Brain pericyte (primary cell): ENCODE data around the gene RPA1.

ENCODE experiments used
- DNase-seq: peaks from one replicate; pipeline ENCODE4 v3.0.0-alpha.2; 2012; ENCODE audit warnings: low read depth, low spot score

The RPA1 gene

DNA sequence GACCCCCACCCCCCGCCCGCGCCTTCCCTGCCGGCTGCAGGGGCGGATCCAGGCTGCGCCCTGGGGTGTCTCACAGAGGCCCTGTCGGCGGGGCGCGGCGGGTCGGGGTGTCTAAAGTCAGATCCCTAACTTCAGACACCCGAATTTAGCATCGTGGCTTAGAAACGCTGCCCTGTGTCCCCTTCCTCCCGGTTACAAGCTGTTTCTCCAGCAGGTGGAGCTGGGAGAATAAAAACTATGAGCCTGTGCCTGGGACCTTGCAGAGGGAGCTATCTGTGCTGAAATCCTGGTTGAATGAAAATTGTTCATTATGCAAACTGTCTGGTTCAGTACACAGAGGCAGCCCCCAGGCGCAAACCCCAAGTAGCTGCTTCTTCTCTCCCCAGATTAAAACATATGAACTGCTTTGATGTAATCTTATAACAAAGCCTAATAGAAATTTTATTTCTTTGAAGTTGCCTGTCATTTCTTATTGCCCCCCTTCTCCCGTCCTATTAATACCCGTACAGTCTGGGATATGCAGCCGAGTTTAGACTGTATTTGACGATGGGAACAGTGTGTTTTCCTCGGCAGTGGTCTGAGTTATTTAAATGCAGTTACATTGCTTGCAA, 79.0 kb downstream of the RPA1 start:
- DNase-seq = peak; percentile 27

DNA sequence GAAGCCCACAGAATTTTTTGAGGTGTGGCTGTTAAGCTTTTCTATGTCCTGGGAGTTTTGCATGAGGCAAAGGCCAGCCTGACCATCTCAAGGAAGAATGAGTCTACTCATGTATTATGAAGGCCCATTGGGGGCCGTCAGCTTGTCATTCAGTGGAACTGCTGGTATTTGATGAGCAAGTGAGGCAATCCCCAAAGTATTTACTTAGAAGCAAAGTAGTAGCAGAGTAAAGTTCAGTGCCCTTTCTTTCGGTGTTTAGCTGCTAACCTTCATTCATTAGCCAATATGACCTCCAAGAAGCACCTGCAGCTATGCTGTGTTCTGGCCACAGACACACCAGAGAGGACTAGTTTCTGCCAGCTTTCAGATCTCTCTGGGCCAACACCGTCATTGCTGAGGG, 80.2 kb downstream of the RPA1 start:
- DNase-seq = no peak

DNA sequence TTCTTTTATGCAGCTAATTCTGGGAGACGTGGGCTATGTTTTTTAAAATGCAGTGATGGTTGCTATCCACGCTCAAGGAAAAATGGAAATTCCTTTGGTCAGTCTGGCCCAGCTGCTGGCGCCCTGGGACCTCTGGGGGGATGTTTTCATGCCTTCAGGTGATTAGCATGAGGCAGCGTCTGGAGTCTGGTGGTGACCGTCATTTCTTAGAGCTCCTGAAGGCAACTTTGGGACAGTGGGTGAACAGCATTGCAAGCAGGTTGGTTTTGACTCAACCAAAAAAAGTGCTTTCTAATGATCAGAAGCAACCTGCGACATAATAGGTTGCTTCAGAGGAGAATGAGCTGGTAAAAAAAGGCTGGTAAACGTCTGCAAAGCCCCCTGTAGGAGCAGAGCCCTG, 82.3 kb downstream of the RPA1 start:
- no peak for DNase-seq

DNA sequence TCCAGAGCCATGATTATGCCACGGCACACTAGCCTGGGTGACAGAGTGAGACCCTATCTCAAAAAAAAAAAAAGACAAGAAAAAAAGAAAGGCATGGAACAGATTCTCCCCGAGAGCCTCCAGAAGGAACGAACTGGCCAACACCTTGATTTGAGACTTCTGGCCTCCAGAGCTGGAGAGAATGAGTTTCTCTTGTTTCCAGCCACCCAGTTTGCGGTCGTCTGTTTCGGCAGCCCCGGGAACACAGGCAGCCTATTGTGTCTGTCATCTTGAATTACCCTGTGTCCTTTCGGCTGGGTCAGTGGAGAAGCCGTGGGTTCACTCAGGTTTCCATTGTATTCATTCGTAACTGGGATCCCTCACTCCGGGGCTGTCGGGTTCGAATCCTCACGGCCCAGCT, 83.9 kb downstream of the RPA1 start:
- DNase-seq = no peak

DNA sequence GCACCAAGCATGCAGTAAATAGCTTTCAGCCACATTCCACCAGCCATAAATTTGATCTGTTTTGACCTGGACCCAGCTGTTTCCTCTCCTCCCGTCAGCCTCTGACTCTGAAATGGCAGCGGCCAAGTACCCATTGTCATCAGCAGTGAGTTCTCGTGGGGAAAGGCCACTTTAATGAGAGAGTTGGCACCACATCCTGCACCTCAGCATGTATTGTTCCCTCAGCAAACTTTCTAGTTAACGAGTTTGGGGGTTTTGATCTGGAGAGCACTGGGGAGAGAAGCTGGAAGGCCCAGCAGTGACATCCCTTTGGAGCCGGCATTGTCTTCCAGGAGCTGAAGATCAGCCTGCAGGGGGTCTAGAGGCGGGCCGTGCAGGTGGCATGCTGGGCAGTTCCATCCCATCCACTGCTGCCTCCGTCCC, 84.9 kb downstream of the RPA1 start:
- no peak for DNase-seq

DNA sequence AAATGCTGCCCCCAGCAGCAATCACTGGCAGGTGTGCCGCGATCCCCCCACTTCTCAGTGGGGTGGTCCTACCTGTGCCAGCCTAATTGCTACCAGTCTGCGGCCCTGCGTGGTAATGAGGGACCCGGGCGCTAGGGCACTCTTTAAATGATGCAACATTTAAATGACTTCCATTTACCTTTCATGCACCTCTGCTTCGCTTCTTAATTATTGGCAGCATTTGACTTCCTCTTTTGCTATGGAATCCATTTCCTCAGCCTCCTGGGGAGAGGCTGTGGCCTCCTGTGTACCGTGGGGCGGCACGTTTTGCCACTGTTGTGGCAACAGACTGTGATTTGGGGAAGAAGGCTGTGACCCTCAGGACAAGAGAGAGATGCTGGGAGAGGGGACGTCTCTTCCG, 86.1 kb downstream of the RPA1 start:
- no peak for DNase-seq

DNA sequence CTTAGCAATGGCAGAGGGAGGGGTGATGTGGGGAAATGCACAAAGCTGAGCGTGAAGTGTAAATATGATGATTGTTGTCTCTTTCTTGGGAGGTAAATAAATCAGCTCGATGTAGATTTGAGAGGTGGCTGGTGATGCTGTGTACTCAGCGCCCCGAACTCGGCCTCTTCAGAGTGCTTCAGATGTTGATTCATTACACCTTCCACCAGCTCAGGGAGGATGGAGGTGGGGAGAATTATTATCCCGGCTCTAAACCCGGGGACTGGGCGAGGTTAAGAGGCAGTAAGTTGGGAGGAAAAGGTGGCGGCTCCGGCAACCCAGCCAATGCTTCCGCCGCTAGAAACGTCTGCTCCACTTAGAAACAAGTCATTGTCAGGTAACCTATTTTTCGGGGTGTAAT, 86.5 kb downstream of the RPA1 start:
- no peak for DNase-seq

DNA sequence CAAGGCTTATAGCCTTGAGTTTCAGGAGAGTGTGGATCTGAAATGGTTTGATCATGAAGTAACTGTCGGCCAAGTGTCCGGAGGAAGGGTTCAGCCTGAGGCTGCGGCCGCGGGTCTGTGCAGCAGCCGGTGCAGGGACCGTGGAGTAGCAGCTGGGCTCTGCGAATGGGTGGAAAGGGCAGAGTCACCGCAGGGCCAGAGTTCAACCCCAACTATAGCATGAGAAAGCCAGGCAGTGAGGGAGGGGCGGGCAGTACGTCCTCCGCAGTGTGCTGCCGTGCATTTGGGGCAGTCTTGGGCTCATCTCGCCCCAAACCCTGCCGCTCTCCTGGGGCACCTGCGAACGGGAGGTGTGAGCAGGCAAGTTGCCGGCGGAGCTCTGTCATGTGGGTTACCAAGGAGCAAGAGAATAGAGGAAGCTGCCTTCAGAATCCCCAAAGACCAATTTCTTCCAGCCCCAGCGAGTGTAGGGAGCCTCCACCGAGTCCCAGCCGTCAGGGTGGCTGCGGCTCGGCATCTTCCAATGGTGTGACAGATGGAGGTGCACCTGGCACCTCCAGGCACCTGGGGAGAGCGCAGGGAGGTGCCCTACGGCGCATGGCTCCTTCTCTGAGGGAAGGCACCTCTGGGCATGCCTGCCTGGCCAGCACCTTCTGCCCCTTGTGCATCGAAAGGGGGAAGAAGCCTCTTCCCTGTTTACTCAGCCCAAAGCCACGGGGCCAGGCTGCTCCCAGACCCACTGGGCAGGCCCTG, 87.3 kb downstream of the RPA1 start:
- no peak for DNase-seq

DNA sequence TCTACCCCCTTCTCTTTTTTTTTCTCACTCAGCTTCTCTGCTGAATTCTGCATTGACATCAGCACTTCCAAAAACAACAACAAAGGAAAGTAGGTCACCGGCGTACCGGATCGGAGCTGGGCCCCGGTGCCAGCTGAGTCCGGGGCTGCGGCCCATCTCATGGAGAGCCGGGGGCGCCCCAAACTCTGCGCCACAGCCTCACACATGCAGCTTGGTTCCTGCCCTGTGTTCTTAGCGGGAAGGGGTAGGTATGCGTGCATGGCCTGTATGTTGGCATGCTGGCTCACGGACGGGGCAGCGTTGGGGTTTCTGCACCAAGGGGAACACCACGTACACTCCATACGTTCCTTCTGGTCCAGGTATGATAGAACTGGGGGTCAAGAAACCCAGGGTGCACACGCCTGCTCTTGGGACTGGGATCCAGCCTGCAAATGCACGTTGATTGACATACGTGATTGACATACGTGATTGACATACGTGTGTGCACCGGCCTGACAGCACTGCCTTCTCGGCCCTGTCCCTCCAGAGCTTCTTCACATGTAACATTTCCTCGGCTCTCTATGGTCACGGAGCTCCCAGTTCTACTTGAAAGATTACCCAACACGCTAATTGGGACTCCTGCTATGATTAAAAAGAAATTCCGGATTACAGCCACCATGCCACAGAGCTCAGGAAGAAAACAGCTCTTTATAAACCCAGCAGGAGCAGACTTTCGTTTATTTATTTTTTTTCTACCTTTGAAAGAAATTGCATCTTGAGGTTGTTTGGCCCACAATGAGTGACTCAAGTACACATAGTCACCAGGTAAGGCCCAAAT, 88.7 kb downstream of the RPA1 start:
- no peak for DNase-seq

DNA sequence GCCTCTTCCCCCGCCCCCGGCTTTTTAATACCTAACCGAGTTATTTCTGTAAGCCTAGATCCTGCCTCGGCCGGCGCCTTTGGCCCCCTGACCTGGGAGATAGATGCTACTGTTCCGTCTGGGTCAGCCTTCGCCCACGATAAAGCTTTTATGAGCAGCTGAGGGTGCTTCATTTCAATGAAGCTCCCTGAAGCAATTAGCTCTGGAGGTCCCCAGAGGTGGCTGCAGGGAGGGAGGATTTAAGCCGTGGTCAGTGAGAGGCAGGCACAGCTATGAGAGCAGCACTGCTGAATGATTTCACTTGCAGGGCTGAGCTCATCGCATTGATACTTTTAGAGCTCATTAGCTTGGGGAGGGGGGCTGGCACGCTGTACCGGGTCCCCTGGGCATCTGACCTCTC, 89.4 kb downstream of the RPA1 start:
- no peak for DNase-seq

DNA sequence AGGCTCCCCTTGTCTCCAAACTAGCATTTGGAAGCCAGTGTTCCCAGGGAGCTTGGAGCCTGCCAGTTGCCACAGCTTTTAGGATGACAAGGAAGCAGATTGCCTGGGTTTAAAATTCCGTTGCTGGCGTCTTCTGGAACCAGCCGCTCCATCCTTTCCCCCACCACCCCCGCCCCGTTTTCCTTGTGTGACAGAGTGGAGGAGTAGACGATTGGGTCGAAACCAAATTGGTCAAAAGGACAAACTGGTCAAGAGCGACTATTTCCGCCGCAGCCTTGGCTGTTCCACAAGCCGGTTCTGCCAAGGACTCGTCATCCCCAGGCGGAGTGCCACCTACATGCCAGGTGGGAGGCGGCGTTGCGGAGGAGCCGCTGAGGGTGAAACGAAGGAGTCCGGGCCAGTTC, 91.1 kb downstream of the RPA1 start:
- no peak for DNase-seq

DNA sequence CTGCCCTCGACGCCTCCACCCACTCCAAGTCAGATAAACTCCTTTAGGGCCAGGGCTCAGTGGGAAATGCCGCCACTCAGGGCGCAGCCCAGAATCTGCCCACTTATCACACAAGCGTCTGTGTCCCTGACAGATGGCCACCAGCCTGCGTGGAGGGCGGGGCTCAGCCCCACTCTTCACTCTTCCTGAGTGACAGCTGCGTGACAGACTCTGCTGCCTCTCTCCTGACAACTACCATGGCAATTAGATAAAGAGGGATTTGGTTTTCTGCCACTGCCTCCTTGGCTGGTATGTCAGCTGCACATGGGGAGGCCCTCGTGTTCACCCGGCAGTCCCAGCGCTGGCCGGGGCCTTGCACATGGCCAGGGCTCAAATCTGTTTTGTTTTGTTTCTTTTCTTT, 99.2 kb downstream of the RPA1 start:
- DNase-seq = no peak

DNA sequence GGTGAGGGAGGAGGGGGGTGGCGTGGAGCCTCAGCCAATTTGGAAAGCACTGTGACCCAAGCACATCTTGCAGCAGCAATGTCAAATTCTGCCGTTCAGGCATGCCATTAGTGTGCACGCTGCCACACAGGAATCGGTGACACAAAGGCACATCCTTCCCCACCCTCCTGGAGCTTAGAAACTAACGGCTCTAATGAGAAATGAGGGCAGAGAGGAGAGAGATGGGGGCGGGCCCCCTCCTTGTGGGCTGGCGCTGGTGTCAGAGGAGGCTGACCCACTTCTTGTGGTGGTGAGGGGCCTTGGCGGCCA, 100.5 kb downstream of the RPA1 start:
- no peak for DNase-seq

DNA sequence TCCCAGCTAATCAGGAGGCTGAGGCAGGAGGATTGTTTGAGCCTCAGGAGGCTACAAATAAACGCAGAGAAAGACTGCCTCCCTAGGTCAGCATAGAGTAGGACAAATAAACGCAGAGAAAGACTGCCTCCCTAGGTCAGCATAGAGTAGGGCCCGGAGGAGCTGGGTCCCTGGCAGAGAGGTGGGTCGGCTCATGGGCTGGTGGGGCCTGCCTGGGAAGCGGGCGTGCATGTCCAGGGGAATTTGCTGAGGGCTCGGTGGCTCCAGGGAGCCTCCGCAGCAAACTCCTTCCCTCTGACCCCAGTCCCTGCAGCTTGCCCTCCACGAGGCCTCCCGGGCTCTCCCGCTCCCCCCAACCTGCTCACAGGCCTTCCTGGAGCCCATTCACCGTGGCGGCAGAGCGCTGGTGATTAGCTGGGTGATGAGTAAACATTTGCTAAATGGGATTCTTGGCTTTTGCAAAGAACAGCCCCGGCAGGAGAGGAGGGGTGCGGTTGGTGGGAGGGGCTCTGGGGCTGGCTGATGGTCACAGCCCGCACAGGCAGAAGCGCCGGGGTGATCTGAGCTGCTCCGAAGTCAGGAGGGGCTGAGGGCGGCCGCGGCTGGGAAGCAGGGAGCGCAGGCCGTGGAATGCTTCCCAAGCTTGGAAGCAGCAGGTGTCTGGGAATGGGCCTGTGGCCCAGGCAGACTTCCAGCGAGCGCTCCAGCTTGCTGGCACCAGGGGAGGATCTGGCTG, 102.2 kb downstream of the RPA1 start:
- DNase-seq = no peak

DNA sequence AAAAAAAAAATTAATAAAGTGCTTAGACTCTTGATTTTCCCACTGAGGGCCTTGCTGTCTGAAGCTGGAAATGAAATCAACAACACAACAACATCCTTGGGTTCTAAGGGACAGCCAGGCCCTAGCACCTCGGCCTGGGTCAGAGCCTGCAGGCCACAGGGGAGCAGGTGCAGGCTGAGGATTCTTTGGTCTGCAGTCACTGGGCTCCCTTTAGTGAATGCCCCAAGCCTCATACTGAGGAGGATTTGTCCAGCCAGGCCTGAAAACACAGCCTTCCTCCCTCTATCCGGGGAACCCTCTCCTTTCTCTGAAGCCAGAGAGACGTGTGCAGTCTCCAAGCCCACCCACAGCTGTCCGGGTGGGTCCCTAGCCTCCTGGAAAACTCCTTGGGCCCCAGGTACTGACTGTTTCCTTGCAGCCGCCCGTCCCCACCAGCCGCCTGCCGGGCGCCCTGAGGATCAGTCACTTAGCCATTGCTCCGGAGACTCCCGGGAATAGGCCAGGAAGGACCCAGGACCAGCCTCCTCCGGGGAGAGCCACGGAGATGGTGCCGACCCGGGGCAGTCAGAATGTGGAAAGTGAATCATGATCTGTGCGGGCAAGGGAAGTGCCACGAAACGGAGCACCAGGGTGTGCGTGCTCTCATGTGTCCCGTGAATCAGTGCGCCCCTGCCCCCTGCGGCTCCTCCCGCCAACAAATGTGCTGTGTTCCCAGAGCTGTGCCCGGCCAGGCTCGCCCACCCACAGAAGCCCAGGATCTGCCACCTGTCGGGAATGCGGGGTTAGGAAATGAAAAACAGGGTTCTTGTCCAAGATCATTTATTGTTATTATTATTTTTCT, 104.3 kb downstream of the RPA1 start:
- DNase-seq = no peak

DNA sequence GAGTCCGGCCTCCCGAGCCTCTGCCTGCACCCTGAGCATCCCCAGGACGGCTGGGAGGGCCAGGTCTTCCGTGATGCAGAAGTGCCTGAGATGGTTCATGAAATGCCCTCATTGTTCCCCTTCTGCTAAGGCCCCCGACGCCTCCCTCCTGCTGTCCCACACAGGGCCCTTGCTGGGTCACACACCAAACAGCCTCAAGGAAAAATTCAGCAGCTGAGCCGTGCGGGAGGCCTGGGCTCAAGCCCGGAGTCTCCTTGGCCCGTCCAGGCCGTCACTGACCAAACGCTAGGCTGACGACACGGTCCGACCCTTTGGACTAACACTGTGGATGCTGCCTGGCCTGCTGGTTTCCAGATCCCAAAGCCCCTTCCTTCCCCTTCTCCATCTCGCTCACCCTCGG, 105.1 kb downstream of the RPA1 start:
- no peak for DNase-seq

DNA sequence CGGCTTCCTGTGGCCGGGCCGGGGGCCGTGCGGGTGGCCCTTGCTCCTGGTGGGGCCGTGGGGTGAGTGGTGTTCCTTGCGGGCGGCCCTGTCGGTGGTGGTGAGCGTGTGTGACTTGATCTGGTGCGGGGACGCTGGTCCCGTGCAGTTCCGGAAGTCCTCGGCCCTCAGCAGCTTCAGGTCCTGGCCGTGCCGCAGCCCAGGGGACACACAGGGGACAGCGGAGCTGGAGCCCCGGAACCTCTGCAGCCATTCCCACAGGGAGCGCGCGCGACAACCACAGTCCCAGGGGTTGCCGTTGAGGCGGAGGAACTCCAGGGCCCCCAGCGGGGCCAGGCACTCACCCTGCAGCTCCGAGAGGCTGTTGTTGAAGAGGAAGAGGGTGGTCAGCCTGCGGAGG, 107.0 kb downstream of the RPA1 start:
- no peak for DNase-seq

DNA sequence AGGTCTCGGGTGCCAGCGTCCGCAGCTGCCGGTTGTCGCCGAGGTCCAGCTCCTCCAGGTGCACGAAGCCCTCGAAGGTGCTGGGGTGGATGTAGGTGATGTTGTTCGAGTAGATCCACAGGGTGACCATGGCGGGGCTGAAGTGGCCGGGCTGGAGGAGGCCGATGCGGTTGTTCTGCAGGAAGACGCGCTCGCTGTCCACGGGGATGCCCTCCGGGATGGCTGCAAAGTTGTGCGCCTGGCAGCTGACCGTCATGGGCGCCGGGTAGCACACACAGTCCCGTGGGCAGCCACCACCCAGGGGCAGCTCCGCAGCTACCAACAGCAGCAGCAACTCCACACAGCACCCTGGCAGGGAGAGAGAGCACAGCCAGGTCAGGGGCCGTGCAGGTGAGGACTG, 107.7 kb downstream of the RPA1 start:
- DNase-seq = no peak

DNA sequence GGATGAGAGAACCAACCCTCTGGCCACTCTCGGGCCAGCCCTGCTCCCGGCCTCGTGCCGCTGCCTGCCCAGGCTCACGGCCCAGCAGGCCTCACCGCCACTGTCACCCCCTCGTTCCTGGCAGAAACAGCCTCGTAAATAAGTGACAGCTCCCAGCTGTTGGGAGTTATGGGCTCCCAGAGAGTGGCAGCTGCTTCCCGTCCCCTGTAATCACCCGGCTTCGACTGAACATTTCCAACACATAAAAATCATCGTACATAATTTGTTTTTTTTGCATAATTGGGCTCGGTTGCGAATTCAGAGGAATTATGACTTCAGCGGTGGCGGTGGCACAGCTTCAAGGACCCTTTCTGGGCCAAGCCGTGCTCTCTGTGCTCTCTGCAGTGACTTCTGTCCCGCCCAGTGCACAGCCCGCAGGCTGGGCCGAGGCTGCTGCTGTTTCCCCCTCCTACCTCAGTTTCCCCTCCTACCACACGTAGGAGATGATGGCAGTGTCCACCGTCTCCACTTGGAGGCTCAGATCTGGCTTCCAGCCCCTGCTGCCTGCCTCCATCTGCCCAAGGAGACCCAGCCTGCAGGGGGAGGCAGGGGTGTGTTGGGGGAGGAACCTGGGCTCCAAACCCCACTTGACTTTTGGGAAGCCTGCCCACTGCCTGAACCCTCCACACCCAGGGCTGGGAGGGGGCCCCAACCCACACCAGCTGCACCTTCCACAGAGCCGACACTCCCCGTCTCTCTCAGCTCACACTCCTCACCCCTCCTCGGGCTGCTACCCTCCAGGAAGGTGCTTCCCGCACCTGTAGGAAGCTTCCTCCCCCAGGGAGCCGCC, 110.4 kb downstream of the RPA1 start:
- no peak for DNase-seq

DNA sequence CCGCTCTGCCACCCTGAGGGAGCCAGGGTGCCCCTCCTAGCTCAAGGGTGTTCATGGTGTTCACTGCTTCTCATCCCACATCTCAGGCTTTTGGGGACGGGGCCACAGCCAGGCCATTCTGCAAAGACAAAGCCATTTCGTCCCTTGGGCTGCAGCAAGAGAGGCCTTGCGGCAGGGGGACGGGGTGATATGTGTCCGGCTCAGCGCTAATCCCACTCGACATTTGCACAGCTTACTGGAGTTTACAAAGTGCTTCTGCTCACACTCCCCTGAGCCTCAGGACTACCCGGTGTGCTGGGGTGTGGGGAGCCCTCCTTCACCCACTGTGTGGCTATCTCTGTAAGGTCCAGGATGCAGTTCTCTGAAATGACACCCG, 111.0 kb downstream of the RPA1 start:
- DNase-seq = no peak
